Stimulated activated CD4-positive, alpha-beta T cell treated with anti-CD3 and anti-CD28 coated beads, Interleukin-12 subunit alpha, Interleukin-12 subunit beta, amount 100 ng/mL, for 4 hours (primary cell): ENCODE data around the gene MFSD12.
A peak's percentile ranks its signal among the peaks of the same experiment; 100 is the strongest.
"Not testable (repeated sequence)": the region's sequence is repeated elsewhere in the genome, so short reads cannot be mapped to it uniquely, and the experiment has no call there.

Experiments used
- DNase-seq: peaks from one replicate; pipeline ENCODE4 v3.0.0-alpha.2; 2020

Gene MFSD12

DNA sequence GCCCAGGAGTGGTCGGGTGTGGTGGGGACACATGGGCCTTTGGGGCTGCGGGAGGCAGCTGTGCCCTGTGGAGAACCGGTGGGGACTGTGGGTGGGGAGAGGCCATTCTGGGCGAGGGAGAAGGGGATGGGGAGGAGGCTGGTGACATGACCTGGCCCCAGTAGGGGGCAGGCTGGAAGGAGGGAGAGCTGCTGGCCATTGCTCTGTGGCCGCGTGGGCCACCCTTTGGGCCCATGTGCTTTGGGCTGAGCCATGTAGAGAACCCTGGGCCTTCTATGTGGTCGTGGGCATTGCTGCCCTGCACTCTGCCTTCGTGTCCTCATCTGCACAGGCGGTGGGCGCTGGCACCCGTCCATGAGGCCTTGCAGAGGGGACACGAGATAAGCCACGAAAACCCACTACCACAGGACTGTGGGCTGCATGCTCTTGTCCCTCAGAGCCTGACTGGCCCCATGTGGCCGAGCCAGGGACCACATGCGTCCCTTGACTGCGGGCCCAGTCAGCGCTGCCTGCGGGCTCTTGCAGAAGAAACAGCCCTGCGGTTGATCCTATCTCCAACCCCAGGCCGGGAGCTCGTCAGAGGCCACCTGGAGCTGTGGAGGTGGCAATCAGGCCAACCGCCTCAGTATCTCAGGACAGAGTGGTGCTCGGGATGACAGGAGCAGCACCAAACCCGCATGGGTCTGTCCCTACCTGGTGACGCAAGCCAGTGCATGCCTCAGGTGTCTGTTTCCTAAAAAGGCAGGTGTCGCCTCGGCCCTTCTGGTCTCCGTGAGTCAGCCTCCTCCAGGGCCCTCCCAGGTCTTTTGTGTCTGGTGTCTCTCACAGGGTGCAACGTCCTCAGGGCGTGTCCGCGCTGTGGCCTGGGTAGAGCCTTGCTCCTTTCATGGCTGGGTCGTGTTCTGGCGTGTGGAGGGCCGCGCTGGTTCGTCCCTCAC is 37.0 kb downstream of the MFSD12 start:
- no peak for DNase-seq

DNA sequence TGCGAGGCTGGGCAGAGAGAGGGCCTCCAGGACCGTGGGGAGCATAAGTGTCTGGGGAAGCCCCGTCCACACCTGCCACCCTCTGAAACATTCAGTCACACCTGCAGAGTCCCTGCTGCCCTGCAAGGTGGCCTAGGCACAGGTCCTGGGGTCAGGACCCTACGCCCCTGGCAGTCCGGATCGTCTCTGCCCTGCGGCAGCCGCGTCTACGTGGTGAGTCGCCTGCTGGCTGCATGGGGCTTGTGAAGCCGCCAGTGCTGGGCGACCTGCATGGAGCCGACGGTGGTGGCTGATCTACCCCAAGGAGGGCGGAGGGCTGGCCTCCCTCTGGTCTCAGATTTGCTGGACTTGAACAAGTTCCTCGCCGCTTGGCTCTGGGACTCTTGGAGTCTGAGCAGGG is 38.3 kb downstream of the MFSD12 start:
- no peak for DNase-seq

DNA sequence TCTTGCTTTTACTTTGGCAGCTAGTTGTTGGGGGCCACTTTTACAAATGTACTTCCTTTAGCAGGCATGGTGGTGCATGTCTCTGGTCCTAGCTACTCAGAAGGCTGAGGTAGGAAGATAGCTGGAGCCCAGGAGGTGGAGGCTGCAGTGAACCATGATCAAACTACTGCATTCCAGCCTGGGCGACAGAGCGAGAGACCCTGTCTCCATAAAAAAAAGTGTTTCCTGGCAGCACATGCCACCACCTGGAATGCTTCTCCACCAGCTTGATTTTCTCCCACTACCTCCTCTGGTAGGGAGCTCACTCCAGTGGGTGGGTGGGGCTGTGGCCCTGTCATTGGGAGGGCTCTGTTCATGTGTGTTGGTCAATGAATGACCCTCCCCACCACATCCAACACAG is 38.7 kb downstream of the MFSD12 start:
- no peak for DNase-seq

DNA sequence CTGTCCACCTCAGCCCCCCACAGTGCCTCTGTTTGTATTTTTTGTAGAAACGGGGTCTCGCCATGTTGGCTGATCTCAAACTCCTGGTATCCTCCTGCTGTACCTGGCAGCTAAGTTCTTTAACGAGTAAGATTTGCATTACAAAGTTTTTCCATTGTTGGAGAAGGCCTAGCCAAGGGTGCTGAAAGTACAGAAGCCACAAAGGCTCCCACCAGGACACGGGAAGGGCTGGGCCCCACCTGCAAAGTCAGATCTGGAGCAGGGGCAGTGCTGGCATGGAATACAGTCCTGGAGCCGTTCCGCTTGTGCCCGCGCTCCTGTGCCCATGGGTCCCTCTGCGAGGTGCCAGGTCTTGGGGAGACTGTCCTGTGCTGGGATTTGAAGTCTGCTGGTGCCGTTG is 39.1 kb downstream of the MFSD12 start:
- no peak for DNase-seq

DNA sequence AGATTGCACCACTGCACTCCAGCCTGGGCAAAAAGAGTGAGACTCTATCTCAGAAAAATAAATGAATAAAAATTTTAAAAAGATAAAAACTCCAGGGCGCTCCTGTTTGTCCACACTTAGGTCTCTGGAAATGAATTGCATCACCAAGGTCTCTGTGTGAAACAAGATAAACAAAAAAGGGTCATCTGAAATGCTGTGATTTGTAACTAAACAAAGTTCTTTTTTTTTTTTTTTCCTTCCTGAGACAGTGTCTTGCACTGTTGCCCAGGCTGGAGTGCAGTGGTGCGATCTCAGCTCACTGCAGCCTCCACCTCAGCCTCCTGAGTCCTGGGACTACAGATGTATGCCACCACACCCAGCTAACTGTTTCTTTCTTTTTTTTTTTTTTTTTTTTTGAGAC is 39.7 kb downstream of the MFSD12 start:
- no peak for DNase-seq

DNA sequence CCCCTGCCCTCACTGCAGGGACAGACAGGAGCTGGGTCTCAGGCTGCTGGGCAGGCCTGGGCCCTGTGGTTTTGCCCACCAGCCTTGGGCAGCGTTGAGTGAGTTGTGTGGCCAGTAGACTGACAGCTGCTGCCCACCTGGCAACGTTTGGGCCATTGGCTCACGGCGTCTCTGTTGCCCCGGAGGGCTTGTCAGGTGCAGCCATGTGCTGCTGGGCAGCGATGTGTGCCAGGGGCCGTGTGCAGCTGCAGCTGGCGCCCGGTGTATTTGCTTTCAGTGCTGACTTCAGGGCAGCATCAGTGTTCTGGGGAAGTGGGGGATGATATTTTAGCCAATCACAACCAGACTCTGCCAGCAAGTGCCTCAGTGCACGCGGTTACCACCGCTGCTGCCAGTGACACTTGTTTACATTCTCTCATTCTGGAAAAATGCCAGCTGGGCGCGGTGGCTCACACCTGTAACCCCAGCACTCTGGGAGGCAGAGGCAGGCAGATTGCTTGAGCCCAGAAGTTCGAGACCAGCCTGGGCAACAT is 40.6 kb downstream of the MFSD12 start:
- DNase-seq = no peak

DNA sequence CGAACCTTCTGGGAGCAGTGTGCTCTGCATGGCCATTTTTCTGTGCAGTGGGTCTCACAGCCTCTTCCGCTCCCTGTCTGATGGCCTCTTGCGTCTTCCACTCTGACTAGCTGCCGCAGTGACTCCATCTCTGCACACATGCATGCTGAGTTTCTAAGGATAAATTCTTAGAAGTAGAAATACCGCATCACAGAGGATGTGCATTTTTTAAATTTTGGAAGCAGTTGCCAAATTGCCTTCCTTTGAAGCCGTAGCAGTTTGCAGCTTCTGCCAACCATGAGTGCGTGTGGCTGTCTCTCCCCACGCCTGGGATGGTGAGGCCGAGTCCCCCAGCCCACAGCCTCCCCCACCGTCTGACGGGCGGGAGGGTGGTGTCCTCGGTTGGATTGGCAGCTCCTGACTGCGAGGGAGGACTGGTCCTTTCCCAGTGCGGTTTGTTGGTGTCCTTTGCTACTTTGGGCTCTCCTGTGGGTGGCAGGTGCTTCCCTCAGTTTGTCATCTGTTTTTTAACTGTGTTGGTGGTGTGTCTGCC is 41.4 kb downstream of the MFSD12 start:
- no peak for DNase-seq

DNA sequence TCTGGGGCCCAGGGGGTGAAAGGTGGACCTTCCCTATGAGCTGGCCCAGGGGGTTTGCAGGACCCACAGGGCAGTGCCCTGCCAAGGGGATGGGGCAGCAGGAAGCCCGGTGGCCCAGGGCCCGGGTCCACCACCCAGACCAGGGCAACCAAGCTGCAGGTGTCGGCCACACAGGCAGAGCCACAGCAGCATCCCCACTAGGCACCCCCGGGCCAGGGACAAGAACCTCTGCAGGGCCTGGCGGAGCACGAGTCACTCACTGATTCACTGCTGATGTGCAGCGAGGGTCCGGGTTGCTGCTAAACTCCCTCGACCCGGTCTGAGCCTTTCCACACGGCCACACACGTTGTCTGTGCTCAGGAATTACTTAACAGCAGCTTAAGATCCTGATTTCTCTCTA is 42.5 kb downstream of the MFSD12 start:
- DNase-seq = no peak

DNA sequence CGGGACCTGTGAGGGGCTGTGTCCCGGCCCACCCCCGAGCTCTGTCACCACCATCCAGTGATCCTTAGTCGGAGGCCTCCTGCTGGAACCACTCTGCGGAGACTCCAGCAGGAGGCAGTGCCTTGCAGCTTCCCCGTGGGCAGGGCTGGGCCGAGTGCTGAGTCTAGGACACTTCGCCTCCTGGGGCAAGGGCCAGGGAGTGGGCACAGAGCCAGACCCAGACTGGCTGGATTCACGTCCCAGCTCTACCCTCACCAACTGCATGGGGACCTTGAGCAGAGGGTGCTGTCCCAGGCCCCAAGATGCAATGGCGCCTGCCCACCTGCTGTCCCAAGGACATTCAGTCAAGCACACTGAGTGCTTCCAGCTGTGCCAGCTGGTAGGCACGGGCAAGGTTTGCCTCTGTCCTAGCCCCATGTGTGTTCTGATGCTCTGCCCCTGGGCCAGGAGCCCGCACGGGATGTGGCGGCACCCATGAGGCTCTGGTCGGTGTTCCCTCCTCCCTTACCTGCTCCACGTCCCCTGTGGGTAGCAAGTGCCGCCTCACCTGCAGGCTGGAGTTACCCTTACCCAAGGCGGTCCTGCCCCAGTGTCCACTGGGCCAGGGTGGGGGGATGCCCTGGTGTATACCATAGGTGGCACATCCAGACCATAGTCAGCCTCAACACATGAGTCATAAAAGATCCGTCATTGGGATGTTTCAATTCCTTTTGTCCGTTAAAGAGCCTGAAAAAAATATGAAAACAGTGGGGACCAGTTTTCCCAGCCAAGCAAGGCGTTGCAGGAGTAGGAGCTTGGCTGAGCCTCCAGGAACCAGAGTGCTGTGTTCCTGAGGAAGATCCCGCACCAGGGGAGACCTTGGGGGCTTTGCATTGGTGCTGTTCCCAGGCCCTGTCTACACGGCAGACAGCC is 43.9 kb downstream of the MFSD12 start:
- no peak for DNase-seq

DNA sequence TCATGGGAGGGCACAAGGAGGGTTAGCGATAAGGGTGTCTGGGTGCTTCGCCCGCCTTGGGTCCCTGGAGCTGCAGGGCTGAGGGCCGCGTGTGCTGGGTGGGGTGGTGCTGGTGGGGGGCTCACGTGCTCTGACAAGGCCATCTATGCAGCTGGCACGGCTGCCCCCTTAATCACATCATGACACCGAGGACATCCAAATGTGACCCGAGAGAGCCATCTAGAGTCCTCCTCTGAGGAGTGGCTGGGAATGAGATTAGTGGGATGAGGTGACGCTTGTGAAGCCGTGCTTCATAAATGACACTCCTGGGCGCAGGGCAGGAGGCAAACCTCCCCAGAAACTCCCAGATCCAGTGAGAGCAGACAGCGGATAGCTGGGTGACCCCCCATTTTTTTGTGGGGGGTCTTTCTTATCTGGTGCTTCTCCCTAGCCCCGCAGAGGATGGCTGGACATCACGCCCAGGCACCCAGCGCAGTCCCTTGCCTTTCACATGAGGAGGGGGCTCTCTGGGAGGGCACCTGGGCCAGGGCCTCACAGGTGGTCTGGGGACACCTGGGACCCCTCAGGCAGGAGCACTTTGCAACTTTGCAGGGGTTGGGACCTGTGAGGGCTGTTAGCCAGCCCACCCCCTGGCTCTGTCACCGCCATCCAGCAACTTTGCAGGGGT is 44.7 kb downstream of the MFSD12 start:
- no peak for DNase-seq

DNA sequence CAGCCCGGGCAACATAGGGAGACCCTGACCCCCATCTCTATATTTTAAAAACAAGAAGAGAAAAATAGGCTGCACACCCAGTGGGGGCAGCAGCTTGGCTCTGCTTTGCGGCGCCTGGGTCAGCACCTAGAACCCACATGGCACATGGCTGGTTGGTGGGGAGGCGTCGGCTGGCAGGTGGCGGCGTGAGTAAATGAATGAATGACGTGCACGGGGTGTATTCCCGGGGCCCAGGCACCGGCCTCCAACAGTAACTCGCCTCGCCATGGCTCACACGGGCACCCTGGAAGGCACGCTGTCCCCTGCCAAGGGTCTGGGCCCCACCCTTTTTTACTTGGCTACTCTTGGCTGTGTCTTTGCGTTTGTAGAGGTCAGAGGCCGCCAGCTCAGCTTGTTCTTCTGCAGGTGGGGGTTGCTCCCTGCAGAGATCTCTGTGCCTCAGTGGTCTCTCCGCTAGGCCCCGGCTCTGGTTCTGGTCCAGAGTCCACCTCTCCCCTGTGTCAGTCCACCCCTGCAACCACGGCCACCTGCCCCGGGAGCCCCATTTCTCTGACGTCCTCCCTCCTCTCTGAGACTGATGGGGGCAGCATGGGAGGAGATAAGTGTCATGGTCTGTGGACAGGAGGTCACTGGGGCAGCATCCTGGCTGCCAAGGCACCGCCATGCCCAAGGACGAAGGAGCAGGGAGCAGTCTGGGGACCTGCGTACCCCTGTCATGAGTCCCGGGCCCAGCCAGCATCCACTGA is 45.7 kb downstream of the MFSD12 start:
- no peak for DNase-seq

DNA sequence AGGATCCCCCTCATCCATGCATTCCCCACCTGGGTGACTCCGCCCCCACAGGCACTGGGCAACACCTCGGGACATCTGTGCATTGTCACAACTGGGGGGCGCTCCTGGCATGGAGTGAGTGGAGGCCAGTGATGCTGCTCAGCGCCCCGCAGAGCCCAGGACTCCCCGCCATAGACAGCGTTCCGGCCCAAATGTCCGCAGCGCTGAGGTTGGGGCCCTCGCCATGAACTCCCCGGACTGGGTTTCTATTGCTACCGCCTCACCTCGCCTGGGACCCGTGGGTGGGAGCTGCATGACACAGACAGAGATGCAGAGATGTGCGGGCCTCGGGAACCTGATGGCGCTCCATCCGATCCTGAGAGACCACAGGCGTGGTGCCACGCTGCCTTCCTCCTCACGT is 46.7 kb downstream of the MFSD12 start:
- DNase-seq = no peak

DNA sequence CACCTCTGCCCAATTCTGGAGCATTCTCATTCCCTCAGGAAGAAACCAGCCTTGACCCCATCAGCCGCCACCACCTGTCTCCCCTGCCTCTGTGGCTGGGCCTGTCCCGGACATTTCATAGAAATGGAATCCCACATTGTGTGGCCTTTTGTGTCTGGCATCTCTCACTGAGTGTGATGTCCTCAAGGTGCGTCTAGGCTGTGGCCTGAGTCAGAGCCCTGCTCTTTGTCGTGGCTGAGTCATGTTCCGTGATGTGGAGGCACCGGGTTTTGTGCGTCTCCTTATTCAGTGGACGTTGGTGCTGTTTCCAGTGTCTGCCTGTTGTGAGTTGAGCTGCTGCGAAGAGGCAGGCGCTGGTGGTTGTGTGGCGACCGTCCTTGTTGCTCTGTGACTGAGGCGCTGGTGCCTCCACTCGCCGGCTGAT is 47.8 kb downstream of the MFSD12 start:
- DNase-seq = no peak

DNA sequence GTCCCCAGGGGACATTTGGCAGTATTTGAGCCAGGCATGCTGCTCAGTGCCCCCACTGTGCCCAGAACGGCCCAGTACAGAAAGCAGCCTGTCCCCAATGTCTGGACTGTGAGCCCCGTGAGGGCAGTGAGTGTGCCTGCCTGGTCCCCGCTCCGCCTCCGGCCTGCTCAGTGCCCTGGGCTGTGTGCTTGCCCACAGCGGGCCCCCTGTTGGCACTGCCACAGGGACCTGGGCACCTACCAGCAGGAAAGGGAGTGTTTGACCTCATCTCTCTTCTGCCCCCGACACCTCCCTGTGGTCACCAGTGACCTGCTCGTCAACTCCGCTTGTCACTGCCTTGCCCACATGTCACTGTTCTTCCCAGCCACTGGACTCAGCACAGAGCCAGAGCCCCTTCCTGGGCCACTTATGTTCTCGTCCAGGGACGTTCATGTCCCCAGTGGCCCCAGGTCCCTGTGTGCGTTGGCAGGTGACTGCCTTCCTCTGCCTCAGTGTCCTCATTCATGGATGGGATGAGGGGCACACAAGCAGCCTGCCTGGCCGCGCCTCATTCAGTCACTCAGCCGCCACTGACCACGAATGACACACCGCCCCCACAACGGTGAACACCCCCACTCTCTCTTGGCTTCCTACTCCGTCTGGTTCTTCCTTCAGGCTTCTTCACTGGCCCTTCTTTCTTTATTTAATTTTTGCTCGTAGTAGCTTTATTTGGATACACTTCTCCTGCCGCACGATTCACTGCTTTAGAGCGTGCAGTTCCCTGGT is 48.4 kb downstream of the MFSD12 start:
- no peak for DNase-seq

DNA sequence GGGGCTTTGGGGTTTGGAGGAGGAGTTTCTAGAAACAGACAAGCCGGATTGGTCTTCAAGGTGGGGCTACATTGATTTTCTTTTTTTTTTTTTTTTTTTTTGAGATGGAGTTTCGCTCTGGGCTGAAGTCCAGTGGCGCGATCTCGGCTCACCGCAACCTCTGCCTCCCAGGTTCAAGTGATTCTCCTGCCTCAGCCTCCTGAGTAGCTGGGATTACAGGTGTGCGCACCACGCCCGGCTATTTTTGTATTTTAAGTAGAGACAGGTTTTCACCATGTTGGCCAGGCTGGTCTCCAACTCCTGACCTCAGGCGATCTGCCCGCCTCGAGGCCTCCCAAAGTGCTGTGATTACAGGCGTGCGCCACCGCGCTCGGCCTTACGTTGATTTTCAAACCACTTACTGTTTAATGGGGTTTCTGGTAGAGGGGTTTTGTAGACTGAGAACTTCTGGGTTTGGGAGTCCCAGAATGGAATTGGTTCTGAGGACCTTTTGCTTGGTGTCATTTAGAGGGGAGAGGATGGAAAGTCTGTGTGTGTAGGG is 49.2 kb downstream of the MFSD12 start:
- DNase-seq = not testable (repeated sequence)

DNA sequence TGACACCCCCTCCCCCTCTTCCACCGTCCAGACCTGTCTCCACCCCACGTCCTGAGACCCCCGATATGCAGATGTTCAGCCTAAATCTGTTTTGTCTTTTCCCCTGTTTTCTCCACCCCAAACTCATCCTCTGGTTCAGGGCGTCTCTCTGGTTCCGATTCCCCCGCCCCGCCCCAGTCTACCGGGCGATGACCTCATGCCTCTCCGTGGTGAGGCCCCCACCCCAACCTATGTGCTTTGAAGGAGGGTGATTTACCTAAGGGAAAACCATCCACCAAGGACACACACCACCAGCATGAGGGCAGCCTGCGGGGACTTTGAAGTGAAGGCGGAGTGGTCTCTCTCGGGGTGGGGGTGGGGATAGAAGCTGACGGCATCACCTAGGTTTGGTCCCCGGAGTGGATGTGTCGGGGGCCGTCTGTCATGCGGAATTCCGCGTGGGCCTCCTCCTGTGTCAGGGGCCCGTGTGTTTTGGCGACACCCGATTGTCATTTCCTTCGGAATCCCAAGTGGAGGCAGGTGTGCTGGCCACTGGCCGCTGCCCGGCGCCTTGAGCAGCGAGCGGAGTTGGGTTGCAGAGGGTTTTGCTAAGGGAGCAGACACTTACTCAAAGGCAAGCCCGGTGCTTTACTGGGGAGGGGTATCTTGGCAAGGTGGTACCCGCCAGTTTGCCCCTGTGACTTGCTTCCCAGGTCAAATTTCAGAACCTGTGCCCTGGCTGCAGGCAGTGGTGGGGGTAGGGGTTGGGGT is 49.8 kb downstream of the MFSD12 start:
- peak; percentile 49 for DNase-seq

DNA sequence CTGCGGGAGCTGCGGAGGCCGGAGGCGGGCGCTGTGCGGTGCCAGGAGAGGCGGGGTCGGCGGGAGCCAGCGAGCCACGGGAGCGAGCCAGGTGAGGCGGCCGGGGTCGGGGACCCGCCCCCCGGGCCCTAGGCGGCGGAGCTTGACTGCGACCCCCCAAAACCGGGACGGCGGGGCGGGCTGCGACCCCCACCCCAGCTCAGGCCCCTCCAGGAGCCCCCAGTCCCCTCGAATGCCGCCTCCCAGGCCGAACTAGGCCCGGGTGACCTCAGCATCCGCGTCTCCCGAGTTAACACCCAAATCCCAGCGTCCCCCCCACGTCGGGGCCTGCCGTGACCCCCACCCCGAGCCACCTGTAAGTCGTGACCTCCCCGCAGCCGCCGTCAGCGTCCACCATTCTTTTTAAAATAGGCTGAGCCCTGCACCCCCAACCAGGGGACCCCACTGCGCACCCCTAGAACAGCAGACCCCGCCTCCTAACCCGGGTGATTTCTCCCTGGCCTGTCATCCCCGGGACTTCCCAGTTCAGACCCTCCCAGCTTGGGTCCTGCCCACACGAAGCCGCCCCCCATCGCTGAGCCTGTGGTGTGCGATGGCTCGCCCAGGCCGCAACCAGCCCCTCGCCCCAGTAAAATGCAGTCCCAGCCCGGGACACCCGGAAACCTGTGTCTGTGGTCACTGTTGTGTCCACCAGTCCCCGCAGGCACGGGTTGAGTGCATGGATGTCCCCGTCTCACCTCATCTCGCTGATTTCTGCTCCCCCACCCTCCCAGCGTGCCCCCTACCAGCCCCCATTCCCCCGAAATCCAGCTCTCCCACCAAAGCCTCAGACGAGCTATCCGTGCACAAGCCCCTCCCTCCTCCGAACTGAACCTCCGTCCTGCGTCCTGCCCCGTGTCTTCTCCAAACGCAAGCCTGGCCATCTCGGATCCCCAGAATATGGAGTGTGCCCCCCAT is 50.7 kb downstream of the MFSD12 start:
- peak; percentile 18 for DNase-seq

DNA sequence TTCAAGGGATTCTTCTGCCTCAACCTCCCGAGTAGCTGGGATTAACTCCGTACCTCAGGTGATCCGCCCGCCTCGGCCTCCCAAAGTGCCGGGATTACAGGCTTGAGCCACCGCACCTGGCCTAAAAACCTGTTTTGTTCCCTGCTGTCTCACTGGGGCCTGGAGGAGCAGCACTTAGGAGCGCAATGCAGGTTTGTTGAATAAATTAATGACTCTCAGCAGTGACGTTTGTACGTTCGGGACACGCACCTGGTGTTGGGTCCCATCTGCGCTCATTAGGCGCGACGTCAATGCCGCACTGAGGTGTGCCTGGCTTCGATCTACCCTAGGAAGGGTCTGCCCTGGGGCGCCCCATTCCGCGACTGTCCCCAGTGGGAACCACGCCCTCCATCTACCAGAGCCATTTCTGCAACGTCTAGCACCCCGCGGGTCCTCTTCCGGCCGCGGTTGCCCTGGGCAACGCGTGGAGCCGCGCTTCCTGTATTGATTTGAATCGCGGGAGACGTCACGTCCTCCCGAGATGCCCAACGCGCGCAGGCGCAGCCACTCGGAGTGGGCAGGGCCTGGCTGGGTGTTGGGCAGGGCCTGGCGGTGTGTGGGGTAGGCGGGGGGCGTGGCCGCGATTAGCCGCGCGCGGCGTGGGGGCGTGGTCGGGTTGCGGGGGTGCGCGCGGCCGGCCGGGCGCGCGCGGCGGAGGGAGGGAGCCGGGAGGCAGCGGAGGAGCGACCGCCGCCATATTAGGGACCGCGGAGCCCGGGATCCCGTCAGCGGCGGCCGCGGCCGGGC is 51.6 kb downstream of the MFSD12 start, which contains the start of gene FZR1:
Gene FZR1 (plus strand): TSS at position 714 of the 786 bp plus-strand sequence. CDS start 16,679 bp downstream, outside the sequence.
- DNase-seq = peak; percentile 99
